Measurements from ENCODE around the gene ATXN1.
"Not testable (repeated sequence)": the region's sequence is repeated elsewhere in the genome, so short reads cannot be mapped to it uniquely, and the experiment has no call there.

The ATXN1 gene

DNA sequence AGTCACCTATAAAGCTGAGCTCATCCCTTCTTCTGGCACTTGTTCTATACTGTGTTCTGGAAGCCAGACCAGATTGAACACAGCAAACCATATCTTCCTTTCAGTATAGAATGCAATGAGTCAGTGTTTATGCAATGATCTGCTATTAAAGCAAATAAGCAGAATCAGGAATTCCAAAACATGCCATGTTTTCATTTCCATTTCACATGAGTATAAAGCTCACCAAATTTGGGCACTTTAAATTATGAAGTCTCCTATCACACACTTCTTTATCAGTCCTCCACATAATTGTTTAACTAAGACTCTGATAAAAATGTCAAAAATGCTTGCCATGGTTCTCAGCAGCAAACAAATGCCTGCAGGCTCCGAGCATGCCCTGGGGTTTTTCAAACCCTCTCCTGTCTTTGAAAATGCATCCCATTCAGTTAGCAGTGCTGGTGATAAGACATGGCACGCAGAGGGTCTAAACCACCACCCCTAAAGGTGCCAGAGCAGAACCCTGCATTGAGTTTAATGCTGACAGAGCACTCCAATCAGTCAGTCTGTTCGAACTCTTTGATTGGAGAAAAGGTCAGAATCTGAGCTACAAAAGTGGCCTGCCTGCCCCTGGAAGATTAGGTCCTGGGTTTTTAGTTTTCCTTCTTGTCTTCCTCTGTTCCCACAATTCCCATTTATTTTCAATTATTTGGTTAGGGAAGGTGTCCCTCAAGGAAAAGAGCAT is 288.8 kb downstream of the ATXN1 start:
- DNase-seq (ENCODE audit: low spot score), result no peak

DNA sequence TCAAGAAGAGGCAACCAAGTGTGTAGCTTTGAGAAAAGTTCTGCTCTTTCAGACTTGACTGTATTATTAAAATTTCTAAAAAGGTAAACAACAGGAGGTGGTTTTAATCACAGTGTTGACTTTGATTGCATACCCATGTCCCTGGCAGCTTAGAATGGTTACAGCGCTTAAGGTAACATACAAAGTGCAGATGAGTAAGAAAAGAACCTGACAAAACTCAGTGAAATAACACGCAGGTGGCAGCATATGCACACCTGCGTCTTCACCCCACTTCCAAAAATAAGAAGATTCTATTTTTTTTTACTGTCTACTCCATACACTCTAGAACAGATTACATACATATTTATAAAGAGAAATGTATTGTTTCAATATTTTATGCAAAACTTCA is 289.4 kb downstream of the ATXN1 start:
- no peak for DNase-seq (ENCODE audit: low spot score)

DNA sequence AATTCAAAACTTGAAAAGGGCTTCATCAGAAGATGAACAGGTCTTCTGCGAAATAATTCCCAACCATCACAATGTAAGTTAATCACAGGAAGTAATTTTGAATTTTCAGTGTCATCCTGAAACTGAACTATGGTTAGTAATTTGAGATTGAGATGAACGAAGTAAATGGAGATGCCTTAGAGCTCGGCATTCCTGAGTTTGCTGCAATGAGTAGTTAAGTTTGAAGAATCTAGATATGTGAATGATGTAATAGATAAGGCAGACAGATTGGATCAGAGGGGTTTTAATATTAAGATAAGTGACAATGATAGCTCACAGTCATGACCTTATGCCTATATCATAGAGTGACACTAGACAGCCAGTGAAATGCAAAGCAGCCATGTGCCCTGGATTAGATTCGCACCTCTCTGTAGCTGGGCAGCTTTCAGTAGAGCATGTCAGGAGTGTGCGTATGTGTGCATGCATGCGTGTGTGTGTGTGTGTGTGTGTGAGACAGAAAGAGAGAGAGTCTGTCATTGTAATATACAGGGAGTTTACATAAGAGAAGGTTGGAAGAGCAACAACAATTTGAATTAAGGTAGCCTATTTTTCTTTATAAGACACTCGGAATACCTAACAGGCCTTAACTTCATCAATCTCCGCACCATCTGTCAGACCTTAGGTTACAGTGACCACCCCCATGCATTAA is 289.9 kb downstream of the ATXN1 start:
- DNase-seq (ENCODE audit: low spot score), result no peak

- DNase-seq (ENCODE audit: low spot score), result no peak
Observed at GRCh38 chr6:16470502-16471221, 290.6 kb downstream of the ATXN1 start.

- DNase-seq (ENCODE audit: low spot score), result no peak
Observed at GRCh38 chr6:16468991-16469615, 292.2 kb downstream of the ATXN1 start.

- DNase-seq (ENCODE audit: low spot score), result no peak
Observed at GRCh38 chr6:16466800-16467553, 294.3 kb downstream of the ATXN1 start.

- DNase-seq (ENCODE audit: low spot score), result no peak
Observed at GRCh38 chr6:16464045-16464444, 297.2 kb downstream of the ATXN1 start.

GRCh38 chr6:16463246-16463645 is 298.0 kb downstream of the ATXN1 start:
- not testable (repeated sequence) for DNase-seq (ENCODE audit: low spot score)

- DNase-seq (ENCODE audit: low spot score), result no peak
Observed at GRCh38 chr6:16461491-16461890, 299.8 kb downstream of the ATXN1 start.

GRCh38 chr6:16459472-16459871 is 301.8 kb downstream of the ATXN1 start:
- DNase-seq (ENCODE audit: low spot score), result not testable (repeated sequence)

DNA sequence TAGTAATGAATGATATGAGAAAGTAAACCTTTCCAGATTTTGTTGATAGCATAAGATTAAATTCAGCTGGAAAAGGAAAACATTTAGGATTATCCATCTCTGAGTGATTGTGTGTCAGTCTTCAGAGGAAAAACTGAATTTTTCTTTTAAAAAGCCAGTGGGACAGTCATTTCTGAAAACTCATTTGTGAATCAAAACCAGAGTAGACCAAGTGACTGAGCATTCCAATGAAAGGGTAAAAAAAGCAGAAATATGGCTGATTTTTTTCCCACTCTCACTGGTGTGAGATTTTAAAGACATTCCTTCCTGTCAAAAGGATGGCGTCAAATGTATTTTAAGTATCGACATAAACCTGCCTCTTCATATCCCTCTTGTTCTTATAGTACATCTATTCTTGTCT is 308.9 kb downstream of the ATXN1 start:
- no peak for DNase-seq (ENCODE audit: low spot score)

DNA sequence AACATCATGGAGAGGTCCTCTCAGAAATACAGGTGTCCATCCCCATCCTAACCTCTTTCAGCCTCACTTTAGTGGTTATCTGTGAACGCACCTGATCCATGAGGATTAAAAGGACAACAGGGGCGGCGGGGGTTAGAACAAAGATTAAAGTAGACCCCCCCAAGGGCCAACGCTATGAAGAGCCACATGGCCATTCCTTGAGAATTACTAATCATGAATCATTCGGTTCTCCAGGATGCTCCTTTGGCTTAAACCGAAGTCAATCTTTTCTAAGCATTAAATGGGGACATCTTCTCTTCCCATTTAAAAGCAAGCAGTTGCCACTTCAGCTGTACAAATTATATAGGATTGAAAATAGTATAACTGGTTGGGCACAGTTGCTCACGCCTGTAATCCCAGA is 310.4 kb downstream of the ATXN1 start:
- DNase-seq (ENCODE audit: low spot score), result no peak

- DNase-seq (ENCODE audit: low spot score), result no peak
Observed at GRCh38 chr6:16450285-16450684, 311.0 kb downstream of the ATXN1 start.

GRCh38 chr6:16446273-16446672 is 315.0 kb downstream of the ATXN1 start:
- no peak for DNase-seq (ENCODE audit: low spot score)

DNA sequence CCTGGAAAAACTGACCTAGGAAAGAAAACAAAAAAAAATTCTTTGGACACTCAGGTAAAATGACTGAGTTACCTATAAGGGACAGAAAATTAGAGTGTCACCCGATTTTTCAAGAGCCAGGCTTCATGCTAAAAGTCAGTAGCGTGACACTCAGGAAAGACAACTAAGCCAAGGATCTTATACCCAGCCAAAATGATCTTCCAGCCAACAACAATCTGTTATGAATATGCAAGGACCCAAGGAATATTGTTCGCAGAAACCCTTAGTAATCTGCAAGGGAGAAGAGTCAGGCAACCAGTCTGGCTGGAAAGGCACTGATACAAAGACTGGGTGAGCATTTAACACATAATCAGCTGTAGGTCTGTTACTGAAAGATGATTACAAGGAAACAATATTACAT is 319.2 kb downstream of the ATXN1 start:
- DNase-seq (ENCODE audit: low spot score), result no peak

GRCh38 chr6:16441262-16441661 is 320.0 kb downstream of the ATXN1 start:
- no peak for DNase-seq (ENCODE audit: low spot score)

- DNase-seq (ENCODE audit: low spot score), result no peak
Observed at GRCh38 chr6:16440636-16441212, 320.5 kb downstream of the ATXN1 start.

- peak; percentile 46 for DNase-seq (ENCODE audit: low spot score)
Observed at GRCh38 chr6:16438718-16439591, 322.3 kb downstream of the ATXN1 start.

GRCh38 chr6:16437984-16438383 is 323.3 kb downstream of the ATXN1 start:
- no peak for DNase-seq (ENCODE audit: low spot score)

GRCh38 chr6:16437095-16437494 is 324.2 kb downstream of the ATXN1 start:
- no peak for DNase-seq (ENCODE audit: low spot score)

GRCh38 chr6:16436550-16436949 is 324.7 kb downstream of the ATXN1 start:
- DNase-seq (ENCODE audit: low spot score), result no peak
